ENCODE measurements around the gene AIMP2. TPM values are rescaled to one million over a fixed set of nuclear protein-coding genes. Genes with fewer than 3 reads are reported as not detected.
A peak's percentile ranks its signal among the peaks of the same experiment; 100 is the strongest.
"Not testable (repeated sequence)": the region's sequence is repeated elsewhere in the genome, so short reads cannot be mapped to it uniquely, and the experiment has no call there.

AIMP2 gene
- total and polyA plus RNA-seq, 2 donors (not counting 3 experiments of a cell fraction or from before 2014, with no cell fraction given): 45.6 to 67.7 TPM

DNA sequence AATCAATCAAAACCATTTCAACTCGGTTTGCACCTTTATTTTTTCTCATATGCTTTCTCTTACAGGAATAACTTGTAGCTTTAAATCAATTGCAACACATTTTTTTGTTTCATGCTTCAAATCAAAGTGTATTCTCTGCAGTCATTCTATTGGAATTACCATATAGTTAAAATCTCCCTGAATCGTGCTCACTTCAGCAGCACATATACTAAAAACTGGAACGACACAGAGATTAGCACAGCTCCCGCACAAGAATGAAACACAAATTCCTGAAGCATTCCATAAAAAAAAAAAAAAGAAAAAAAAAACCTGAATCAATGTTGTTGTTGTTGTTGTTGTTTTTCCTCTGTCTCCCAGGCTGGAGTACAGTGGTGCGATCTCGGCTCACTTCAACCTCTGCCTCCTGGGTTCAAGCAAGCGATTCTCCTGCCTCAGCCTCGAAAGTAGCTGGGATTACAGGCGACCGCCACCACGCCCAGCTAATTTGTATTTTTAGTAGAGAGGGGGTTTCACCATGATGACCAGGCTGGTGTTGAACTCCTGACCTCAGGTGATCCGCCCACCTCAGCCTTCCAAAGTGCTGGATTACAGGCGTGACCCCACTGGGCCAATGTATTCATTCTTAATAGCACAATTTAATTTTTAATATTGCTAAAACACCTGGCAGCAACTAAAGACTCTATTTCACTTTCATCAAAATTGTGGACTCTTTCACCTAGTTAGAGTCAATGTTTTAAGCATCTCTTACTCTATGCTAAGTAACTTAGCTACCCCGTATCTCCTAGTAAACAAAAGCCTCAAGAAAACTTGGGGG lies 48.5 kb downstream of the AIMP2 start:
- H3K9me1 ChIP-seq (replicated peaks; ENCODE audit: control insufficient read depth, extremely low read depth, insufficient read depth, low read length): no peaks in the 10 kb centered on the region
- H3K4me1 ChIP-seq (ENCODE audit: control insufficient read depth, extremely low read depth, insufficient read depth, low read length): peaks cover 13% of the 10 kb centered on the region
- DNase-seq (ENCODE audit: low read depth, low spot score) (no peak), FAIRE-seq (no peak)
- H3K9me3 ChIP-seq (replicated peaks; ENCODE audit: control insufficient read depth, insufficient read depth, low read length): no peaks in the 10 kb centered on the region
- H3K79me2 ChIP-seq (ENCODE audit: control insufficient read depth, insufficient read depth, low read length): peaks cover 31% of the 10 kb centered on the region
- peak overlapping the region in 1 of 3 experiments; percentile 2 for H3K4me3 ChIP-seq (replicated peaks in 1 of 3; ENCODE audit: insufficient read depth in 1 of 3, low read depth in 1 of 3, low read length in 3 of 3)
- H2AFZ ChIP-seq (ENCODE audit: low read depth, low read length): no peak overlapping the region
- peak overlapping the region; percentile 63 for H3K4me2 ChIP-seq (ENCODE audit: insufficient read depth, low read length)
- CTCF ChIA-PET: interaction anchor here (0.6 to 1.0 kb wide), 2 partner anchors 26 to 49 kb away, joined by 3 read pairs; no protein-coding TSS in a partner anchor
- POLR2A ChIA-PET: interaction anchor here (0.7 to 1.0 kb wide), 3 partner anchors 17 to 48 kb away, joined by 4 read pairs; partner anchors contain the start of genes AIMP2 and PMS2
- H3K9ac ChIP-seq (replicated peaks; ENCODE audit: extremely low read depth, insufficient read depth, low read length): peak overlapping the region; percentile 19
- no peaks in the 10 kb centered on the region for H4K20me1 ChIP-seq (replicated peaks; ENCODE audit: control insufficient read depth, extremely low read depth, insufficient read depth, low read length)
- H3K36me3 ChIP-seq (ENCODE audit: control insufficient read depth in 2 of 2, extremely low read depth in 1 of 2, insufficient read depth in 2 of 2, low read length in 2 of 2): peaks cover 0 to 3% of the 10 kb centered on the region in 2 experiments
- no TSS peak for BruUV-seq (replicated peaks)
- TF ChIP-seq JUN (IDR thresholded peaks at IDR 0.05; ENCODE audit: borderline replicate concordance, insufficient read depth, insufficient read length, low read depth) (no peak), MAX (IDR thresholded peaks at IDR 0.05; ENCODE audit: insufficient read depth, insufficient read length) (no peak), FOS (IDR thresholded peaks at IDR 0.05; ENCODE audit: borderline replicate concordance, insufficient read depth, low read length) (no peak), POLR2A (IDR thresholded peaks at IDR 0.05; ENCODE audit: low read depth, low read length) (no peak), POLR2AphosphoS5 (IDR thresholded peaks at IDR 0.05; ENCODE audit: insufficient read depth, low read depth, low read length) (no peak), EZH2 (IDR thresholded peaks at IDR 0.05; ENCODE audit: borderline replicate concordance, low read depth, low read length, severe bottlenecking) (no peak), GATA2 (IDR thresholded peaks at IDR 0.05; ENCODE audit: insufficient read depth, insufficient read length, low read depth, low read length) (no peak), MYC (IDR thresholded peaks at IDR 0.05; ENCODE audit: low read depth, low read length) (no peak)
- TF ChIP-seq, protein P1, sequence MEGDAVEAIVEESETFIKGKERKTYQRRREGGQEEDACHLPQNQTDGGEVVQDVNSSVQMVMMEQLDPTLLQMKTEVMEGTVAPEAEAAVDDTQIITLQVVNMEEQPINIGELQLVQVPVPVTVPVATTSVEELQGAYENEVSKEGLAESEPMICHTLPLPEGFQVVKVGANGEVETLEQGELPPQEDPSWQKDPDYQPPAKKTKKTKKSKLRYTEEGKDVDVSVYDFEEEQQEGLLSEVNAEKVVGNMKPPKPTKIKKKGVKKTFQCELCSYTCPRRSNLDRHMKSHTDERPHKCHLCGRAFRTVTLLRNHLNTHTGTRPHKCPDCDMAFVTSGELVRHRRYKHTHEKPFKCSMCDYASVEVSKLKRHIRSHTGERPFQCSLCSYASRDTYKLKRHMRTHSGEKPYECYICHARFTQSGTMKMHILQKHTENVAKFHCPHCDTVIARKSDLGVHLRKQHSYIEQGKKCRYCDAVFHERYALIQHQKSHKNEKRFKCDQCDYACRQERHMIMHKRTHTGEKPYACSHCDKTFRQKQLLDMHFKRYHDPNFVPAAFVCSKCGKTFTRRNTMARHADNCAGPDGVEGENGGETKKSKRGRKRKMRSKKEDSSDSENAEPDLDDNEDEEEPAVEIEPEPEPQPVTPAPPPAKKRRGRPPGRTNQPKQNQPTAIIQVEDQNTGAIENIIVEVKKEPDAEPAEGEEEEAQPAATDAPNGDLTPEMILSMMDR (IDR thresholded peaks at IDR 0.05; ENCODE audit: extremely low read depth in 1 of 2, insufficient read depth in 1 of 2, low read depth in 1 of 2, low read length in 2 of 2): no peak
- H3K27me3 ChIP-seq (ENCODE audit: control insufficient read depth in 2 of 2, insufficient read depth in 2 of 2, low read length in 2 of 2): no peaks in the 10 kb centered on the region
- H3K27ac ChIP-seq (ENCODE audit: insufficient read depth, low read depth, low read length): no peak overlapping the region
- dilution Hi-C loops (cut with MboI; ENCODE audit: extremely low pct_ligation_motif_present, low sequenced_read_pairs) (no loop called here), intact Hi-C loops (cut with micrococcal nuclease) (no loop called here)

GRCh38 chr7:6059941-6060340 lies 50.9 kb downstream of the AIMP2 start:
- H3K9ac ChIP-seq (replicated peaks; ENCODE audit: extremely low read depth, insufficient read depth, low read length); intact Hi-C loops (cut with micrococcal nuclease); H3K9me1 ChIP-seq (replicated peaks; ENCODE audit: control insufficient read depth, extremely low read depth, insufficient read depth, low read length); H3K36me3 ChIP-seq (ENCODE audit: control insufficient read depth in 2 of 2, extremely low read depth in 1 of 2, insufficient read depth in 2 of 2, low read length in 2 of 2); DNase-seq (ENCODE audit: low read depth, low spot score); H2AFZ ChIP-seq (ENCODE audit: low read depth, low read length); H3K27me3 ChIP-seq (ENCODE audit: control insufficient read depth in 2 of 2, insufficient read depth in 2 of 2, low read length in 2 of 2); H3K9me3 ChIP-seq (replicated peaks; ENCODE audit: control insufficient read depth, insufficient read depth, low read length); CTCF ChIA-PET; H3K4me3 ChIP-seq (replicated peaks in 1 of 3; ENCODE audit: insufficient read depth in 1 of 3, low read depth in 1 of 3, low read length in 3 of 3); BruUV-seq (replicated peaks); H3K4me2 ChIP-seq (ENCODE audit: insufficient read depth, low read length); dilution Hi-C loops (cut with MboI; ENCODE audit: extremely low pct_ligation_motif_present, low sequenced_read_pairs); FAIRE-seq; H4K20me1 ChIP-seq (replicated peaks; ENCODE audit: control insufficient read depth, extremely low read depth, insufficient read depth, low read length); H3K27ac ChIP-seq (ENCODE audit: insufficient read depth, low read depth, low read length); POLR2A ChIA-PET: not testable (repeated sequence)
- Histone ChIP-seq H3K79me2 (ENCODE audit: control insufficient read depth, insufficient read depth, low read length) (peaks cover 29% of the 10 kb centered on the region), H3K4me1 (ENCODE audit: control insufficient read depth, extremely low read depth, insufficient read depth, low read length) (peaks cover 13% of the 10 kb centered on the region)

All from endothelial cell of umbilical vein (primary cell).